Spleen (tissue), 7 donors: Measurements from ENCODE around the gene SECISBP2L.

Source experiments
- CTCF ChIP-seq, 11 experiments: fragments of 200-600 bp in 7 of 11; fragments of 450-650 bp in 4 of 11; sonication (generic) in 4 of 11; IDR thresholded peaks in 8 of 11; conservative IDR thresholded peaks in 3 of 11; 1 replicate in 7 of 11; 2 replicates in 4 of 11; pipeline versions ENCODE4 v1.4.0 to v1.8.0; 2016 to 2021; ENCODE audit warnings: antibody characterized with exemption in 11 of 11, inconsistent platforms in 4 of 11, mild to moderate bottlenecking in 1 of 11
- POLR2A ChIP-seq, 3 donors: fragments of 450-650 bp; IDR thresholded peaks; one replicate each; pipeline ENCODE4 v1.5.1; 2017; ENCODE audit warnings: antibody characterized with exemption in 3 of 3, mild to moderate bottlenecking in 1 of 3
- donor health status: DM: no; HTN: no; CAD: no; lungs with moderate emphysema.
- donor health status: DM: no; HTN: no; CAD: no.
- donor health status: DM: no; HTN: no; CAD: no.

- no peak for TF ChIP-seq CTCF (IDR thresholded peaks at IDR 0.05 in 8 of 11, conservative IDR thresholded peaks at IDR 0.05 in 3 of 11)
- TF ChIP-seq POLR2A (IDR thresholded peaks at IDR 0.05): no peak
These were observed 50.0 kb downstream of the SECISBP2L start for GRCh38 chr15:48996276-48996675.
